SK-N-SH (cell line): ENCODE data around the gene OR2D2. TPM values are rescaled to one million over a fixed set of nuclear protein-coding genes. Genes with fewer than 3 reads are reported as not detected.

Experiments used
- CTCF ChIA-PET: fragments of 300-600, 350-600 bp; formaldehyde crosslinking; extraction: SDS; loops from one replicate; lab custom pipeline; 2021; lab: Yijun Ruan, JAX
- POLR2A ChIA-PET: fragments of 350-600 bp; sonication (Branson Sonifier 250); formaldehyde crosslinking; extraction: SDS; loops from one replicate; lab custom pipeline; 2020; ENCODE audit warnings: antibody characterized with exemption, inconsistent platforms; lab: Yijun Ruan, JAX
- DNase-seq: peaks from one replicate; pipeline ENCODE4 v3.0.0; 2012
- H2AFZ ChIP-seq: fragments of 200-600 bp; sonication (generic); 2 replicates; pipeline ENCODE4 v1.8.1; 2016; ENCODE audit warnings: antibody characterized with exemption, mild to moderate bottlenecking, low read depth
- H3F3A ChIP-seq: fragments of 200-600 bp; sonication (generic); replicated peaks from 2 replicates; pipeline ENCODE3; 2016; ENCODE audit warnings: antibody characterized with exemption, mild to moderate bottlenecking; ENCODE audit not compliant: insufficient read depth
- H3K27ac ChIP-seq, 2 experiments: fragments of 200-500 bp in 1 of 2; fragments of 200-600 bp in 1 of 2; sonication (Bioruptor generic) in 1 of 2; sonication (generic), shearing (Covaris generic) in 1 of 2; 2 replicates each; pipeline versions ENCODE4 v1.5.1 to v1.6.1; 2014 to 2016; ENCODE audit warnings: low read depth in 2 of 2, inconsistent platforms in 1 of 2, low read length in 1 of 2, mild to moderate bottlenecking in 1 of 2, mixed read lengths in 1 of 2
- H3K27me3 ChIP-seq: fragments of 200-600 bp; sonication (generic), shearing (Covaris generic); 2 replicates; pipeline ENCODE4 v1.6.1; 2016; ENCODE audit warnings: mixed run types; ENCODE audit not compliant: insufficient read depth
- H3K36me3 ChIP-seq, 2 experiments: fragments of 200-500 bp in 1 of 2; fragments of 200-600 bp in 1 of 2; sonication (Bioruptor generic) in 1 of 2; sonication (generic) in 1 of 2; replicated peaks in 1 of 2; 2 replicates each; pipeline versions ENCODE3 to v1.5.1; 2014 to 2016; ENCODE audit warnings: low read length in 1 of 2, mild to moderate bottlenecking in 1 of 2; ENCODE audit not compliant: insufficient read depth in 2 of 2, control insufficient read depth in 1 of 2
- H3K4me1 ChIP-seq, 2 experiments: fragments of 200-500 bp in 1 of 2; fragments of 200-600 bp in 1 of 2; sonication (Bioruptor generic) in 1 of 2; sonication (generic), shearing (Covaris generic) in 1 of 2; 2 replicates each; pipeline versions ENCODE4 v1.5.1 to v1.6.1; 2014 to 2016; ENCODE audit warnings: low read depth in 1 of 2, low read length in 1 of 2, mixed run types in 1 of 2; ENCODE audit not compliant: insufficient read depth in 2 of 2, control insufficient read depth in 1 of 2
- H3K4me2 ChIP-seq: fragments of 200-600 bp; sonication (generic), shearing (Covaris generic); 2 replicates; pipeline ENCODE4 v1.6.1; 2017; ENCODE audit warnings: mixed run types
- H3K4me3 ChIP-seq, 2 experiments: fragments of 200-500 bp in 1 of 2; fragments of 200-600 bp in 1 of 2; sonication (Bioruptor generic) in 1 of 2; sonication (generic), shearing (Covaris generic) in 1 of 2; 2 replicates each; pipeline versions ENCODE4 v1.5.1 to v1.8.1; 2014 to 2016; ENCODE audit warnings: low read depth in 2 of 2, inconsistent platforms in 1 of 2, low read length in 1 of 2, mild to moderate bottlenecking in 1 of 2, mixed read lengths in 1 of 2, moderate library complexity in 1 of 2
- H3K79me2 ChIP-seq: fragments of 200-600 bp; sonication (generic); 2 replicates; pipeline ENCODE4 v1.8.1; 2017; ENCODE audit warnings: mild to moderate bottlenecking; ENCODE audit not compliant: insufficient read depth
- H3K9ac ChIP-seq: fragments of 200-600 bp; sonication (generic); 2 replicates; pipeline ENCODE4 v1.6.1; 2017; ENCODE audit warnings: mixed run types
- H3K9me2 ChIP-seq: fragments of 200-600 bp; sonication (generic); 2 replicates; pipeline ENCODE4 v1.6.1; 2017; ENCODE audit warnings: mixed run types
- H3K9me3 ChIP-seq: fragments of 200-600 bp; sonication (generic); 2 replicates; pipeline ENCODE4 v1.6.1; 2017; ENCODE audit warnings: mixed run types, mild to moderate bottlenecking, moderate library complexity
- H4K20me1 ChIP-seq: fragments of 200-600 bp; sonication (generic); 2 replicates; pipeline ENCODE4 v1.6.1; 2017; ENCODE audit warnings: mild to moderate bottlenecking, mixed run types; ENCODE audit not compliant: insufficient read depth
- CHD2 ChIP-seq: fragments of 150-350 bp; IDR thresholded peaks from 2 replicates; pipeline ENCODE4 v1.6.1; 2018; ENCODE audit warnings: low read length; ENCODE audit not compliant: partially characterized antibody
- EP300 ChIP-seq, 2 experiments: IDR thresholded peaks; 2 replicates each; pipeline versions ENCODE4 v1.4.0 to v1.6.1; 2012; ENCODE audit warnings: borderline replicate concordance in 1 of 2, low read depth in 1 of 2, low read length in 1 of 2
- EZH2phosphoT487 ChIP-seq: fragments of 200-600 bp; sonication (generic); IDR thresholded peaks from 2 replicates; pipeline ENCODE4 v1.6.1; 2017; ENCODE audit warnings: low read depth, mixed run types, mild to moderate bottlenecking, antibody characterized with exemption, moderate library complexity, borderline replicate concordance
- FOXM1 ChIP-seq: IDR thresholded peaks from 2 replicates; pipeline ENCODE4 v1.4.0; 2012; ENCODE audit warnings: low read depth, mild to moderate bottlenecking
- IRF3 ChIP-seq: fragments of 150-350 bp; IDR thresholded peaks from 2 replicates; pipeline ENCODE4 v1.6.1; 2016; ENCODE audit warnings: mild to moderate bottlenecking, low read depth, low read length
- MAX ChIP-seq: IDR thresholded peaks from 2 replicates; pipeline ENCODE4 v1.4.0; 2012; ENCODE audit warnings: low read depth
- MEF2A ChIP-seq: IDR thresholded peaks from 2 replicates; pipeline ENCODE4 v1.4.0; 2012; ENCODE audit warnings: low read depth, borderline replicate concordance
- PBX3 ChIP-seq: IDR thresholded peaks from 2 replicates; pipeline ENCODE4; 2012
- RFX5 ChIP-seq: IDR thresholded peaks from 2 replicates; pipeline ENCODE4 v1.6.1; 2012; ENCODE audit warnings: mild to moderate bottlenecking, improper control_type of control experiment, low read length
- TAF1 ChIP-seq: IDR thresholded peaks from 2 replicates; pipeline ENCODE4 v1.6.1; 2012; ENCODE audit warnings: low read depth, mild to moderate bottlenecking, low read length, moderate library complexity, borderline replicate concordance
- TCF12 ChIP-seq: IDR thresholded peaks from 2 replicates; pipeline ENCODE4 v1.4.0; 2012
- USF2 ChIP-seq: fragments of 150-350 bp; IDR thresholded peaks from 2 replicates; pipeline ENCODE4 v1.6.1; 2017; ENCODE audit warnings: antibody characterized with exemption, low read length, low read depth, borderline replicate concordance
- YY1 ChIP-seq: IDR thresholded peaks from 2 replicates; pipeline ENCODE4 v1.4.0; 2012; ENCODE audit warnings: low read depth, mild to moderate bottlenecking
- ZBTB33 ChIP-seq: IDR thresholded peaks from 2 replicates; pipeline ENCODE4 v1.4.0; 2012; ENCODE audit warnings: low read depth, borderline replicate concordance
- polyA plus RNA-seq, 3 experiments: library from polyadenylated mRNA; depleted of rRNA; stranded (reverse); fragments of >200 nt; gene quantifications; 2 replicates each; pipeline ENCODE4 v1.2.3, GENCODE V29; 2012

Gene OR2D2
- polyA plus RNA-seq, 1 of the 3 experiments (the other 2 are of a cell fraction) = not detected

DNA sequence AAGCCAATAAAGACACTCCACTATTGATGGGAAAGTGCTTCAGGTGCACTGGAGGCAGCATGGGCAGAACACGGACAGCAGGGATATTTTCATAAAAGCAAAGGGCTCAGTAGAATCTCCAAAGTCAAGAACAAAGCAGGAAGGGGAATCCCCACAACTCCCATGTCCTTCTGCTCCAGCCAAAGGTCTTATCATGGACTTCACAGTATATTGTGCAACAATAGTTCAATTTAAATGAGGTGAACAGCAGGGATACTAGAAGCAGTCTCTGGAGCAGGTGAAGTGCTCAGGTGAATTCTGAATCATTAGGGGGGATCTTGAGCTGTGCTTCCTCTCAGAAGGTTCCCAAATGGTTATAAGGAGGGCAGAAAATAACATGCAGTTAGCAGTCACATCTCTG, 6.6 kb upstream of the OR2D2 start (continued):
- TF ChIP-seq FOXM1 (no peak), MEF2A (no peak), RFX5 (no peak), IRF3 (no peak)

GRCh38 chr11:6895010-6895409, 2.7 kb upstream of the OR2D2 start:
- Histone ChIP-seq H3K4me2 (no peak overlapping the region), H3K9me2 (no peaks in the 10 kb centered on the region), H3K36me3 (no peaks in the 10 kb centered on the region), H3K9ac (no peak overlapping the region), H3K27ac (no peak overlapping the region), H3K27me3 (no peaks in the 10 kb centered on the region), H3K4me3 (no peak overlapping the region), H3K9me3 (no peaks in the 10 kb centered on the region), H3K4me1 (no peaks in the 10 kb centered on the region), H3K79me2 (no peaks in the 10 kb centered on the region), H2AFZ (no peak overlapping the region), H4K20me1 (no peaks in the 10 kb centered on the region), H3F3A (no peaks in the 10 kb centered on the region)
- no peak for DNase-seq
- POLR2A ChIA-PET = no interaction called here
- CTCF ChIA-PET = no interaction called here
- no peak for TF ChIP-seq USF2
- no peak for TF ChIP-seq ZBTB33
- TF ChIP-seq EZH2phosphoT487 = no peak

GRCh38 chr11:6894097-6894496, 1.8 kb upstream of the OR2D2 start:
- no peak overlapping the region for H2AFZ ChIP-seq
- CTCF ChIA-PET = no interaction called here
- H3K4me1 ChIP-seq = no peaks in the 10 kb centered on the region
- DNase-seq = no peak
- no peaks in the 10 kb centered on the region for H3F3A ChIP-seq
- H4K20me1 ChIP-seq = no peaks in the 10 kb centered on the region
- no peaks in the 10 kb centered on the region for H3K9me3 ChIP-seq
- no peak overlapping the region for H3K4me2 ChIP-seq
- H3K4me3 ChIP-seq = no peak overlapping the region
- H3K9ac ChIP-seq = no peak overlapping the region
- no peaks in the 10 kb centered on the region for H3K36me3 ChIP-seq
- no peak overlapping the region for H3K27ac ChIP-seq
- H3K27me3 ChIP-seq = no peaks in the 10 kb centered on the region
- POLR2A ChIA-PET = no interaction called here
- no peaks in the 10 kb centered on the region for H3K9me2 ChIP-seq
- H3K79me2 ChIP-seq = no peaks in the 10 kb centered on the region
- no peak for TF ChIP-seq CHD2
- TF ChIP-seq YY1 = no peak
- TF ChIP-seq MAX = no peak
- no peak for TF ChIP-seq EZH2phosphoT487
- no peak for TF ChIP-seq TCF12
- no peak for TF ChIP-seq ZBTB33
- TF ChIP-seq PBX3 = no peak
- TF ChIP-seq EP300 (IDR thresholded peaks at IDR 0.05; ENCODE audit: borderline replicate concordance in 1 of 2, low read depth in 1 of 2, low read length in 1 of 2) = no peak
- TF ChIP-seq TAF1 = no peak
